Renal cortical epithelial cell (primary cell): ENCODE measurements around the gene CASR. TPM values are rescaled to one million over a fixed set of nuclear protein-coding genes. Genes with fewer than 3 reads are reported as not detected.
A peak's percentile ranks its signal among the peaks of the same experiment; 100 is the strongest.

Source experiments
- DNase-seq: peaks from one replicate; pipeline ENCODE4 v3.0.0-alpha.2; 2011; ENCODE audit warnings: low read depth
- total RNA-seq: library from RNA; depleted of rRNA; stranded (reverse); fragments of >200 nt; gene quantifications from 2 replicates; pipeline ENCODE4 v1.2.3, GENCODE V29; 2014

Gene CASR
- total RNA-seq, 1 donor from 2014 or later: 3.2 TPM

GRCh38 chr3:122257644-122258364 is 74.3 kb downstream of the CASR start:
- no peak for DNase-seq

- peak; percentile 69 for DNase-seq
These were observed 75.4 kb downstream of the CASR start for GRCh38 chr3:122258757-122259371.

GRCh38 chr3:122260206-122260605 is 76.7 kb downstream of the CASR start:
- DNase-seq: no peak

DNA sequence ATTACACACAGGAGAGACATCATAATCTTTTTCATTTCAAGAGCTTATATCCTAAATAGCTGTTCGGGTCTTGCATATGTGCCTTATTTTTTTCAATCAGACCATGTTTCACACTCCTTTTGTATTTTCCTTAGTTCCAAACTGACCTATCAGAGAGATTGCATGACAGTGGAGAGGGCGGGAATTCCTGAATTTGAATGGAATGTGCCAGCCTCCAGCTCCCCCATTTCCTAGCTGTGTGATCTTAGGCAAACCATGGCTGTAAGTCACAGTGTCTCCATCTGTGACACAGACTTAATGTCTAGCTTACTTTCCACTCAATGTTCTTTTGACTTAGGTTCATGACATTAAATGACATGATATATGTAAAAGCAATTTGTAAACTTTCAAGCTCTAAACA is 79.6 kb downstream of the CASR start:
- no peak for DNase-seq

- no peak for DNase-seq
These were observed 80.6 kb downstream of the CASR start for GRCh38 chr3:122263974-122264588.

DNA sequence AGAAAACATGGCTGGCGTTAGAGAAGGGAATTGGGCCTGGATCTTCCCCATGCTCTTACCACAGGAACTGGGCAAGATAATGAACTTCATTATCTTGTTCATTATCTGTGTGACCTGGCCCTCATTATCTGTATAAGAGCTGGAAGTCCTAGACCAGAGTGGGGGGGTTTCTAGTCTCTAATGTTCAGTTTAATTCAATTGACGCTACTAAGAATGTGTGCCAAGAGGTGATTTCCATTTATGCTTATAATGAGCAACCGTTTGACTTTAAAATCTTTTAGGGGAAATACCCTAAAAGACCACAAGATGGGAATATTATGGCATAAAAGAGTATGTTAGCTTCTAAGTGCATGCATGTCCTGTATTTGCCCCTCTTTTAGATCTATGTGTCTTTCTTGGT is 82.5 kb downstream of the CASR start:
- no peak for DNase-seq

DNA sequence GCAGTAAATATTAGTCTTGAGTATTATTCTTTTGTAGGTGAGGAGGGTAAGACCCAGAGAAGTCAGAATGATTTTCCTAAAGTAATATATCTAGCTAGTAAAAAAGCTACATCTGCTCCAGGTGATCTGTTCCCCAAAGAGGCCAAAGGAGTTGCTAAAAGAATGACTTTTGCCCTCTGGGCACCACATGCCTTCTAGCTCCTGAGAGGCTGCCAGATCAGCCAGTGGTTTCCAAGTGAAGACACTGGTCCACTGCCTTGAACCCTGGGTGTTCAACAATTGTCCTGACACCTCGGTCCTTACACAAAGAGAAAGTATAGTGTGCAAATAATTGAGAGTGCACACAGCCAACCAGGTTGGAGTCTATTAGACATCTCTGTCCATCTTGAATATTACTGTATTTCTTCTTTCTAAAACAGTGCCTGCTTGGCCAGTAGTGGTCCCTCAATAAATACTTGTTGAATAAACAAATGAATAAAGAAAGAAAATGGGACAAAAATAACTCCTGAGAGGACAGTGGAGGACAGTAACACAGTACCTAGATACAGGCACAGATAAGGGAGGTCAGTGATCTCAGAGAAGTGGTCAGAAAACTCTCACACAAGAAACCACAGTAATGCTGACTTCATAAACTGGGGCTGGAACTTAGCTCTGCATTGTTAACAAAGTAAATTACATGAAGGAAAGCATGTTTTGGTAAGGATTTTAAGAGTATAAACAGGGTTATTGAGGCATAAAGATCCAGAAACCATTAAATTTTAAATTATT is 85.0 kb downstream of the CASR start:
- peak; percentile 47 for DNase-seq

- DNase-seq: no peak
These were observed 85.6 kb downstream of the CASR start for GRCh38 chr3:122269045-122269444.

DNA sequence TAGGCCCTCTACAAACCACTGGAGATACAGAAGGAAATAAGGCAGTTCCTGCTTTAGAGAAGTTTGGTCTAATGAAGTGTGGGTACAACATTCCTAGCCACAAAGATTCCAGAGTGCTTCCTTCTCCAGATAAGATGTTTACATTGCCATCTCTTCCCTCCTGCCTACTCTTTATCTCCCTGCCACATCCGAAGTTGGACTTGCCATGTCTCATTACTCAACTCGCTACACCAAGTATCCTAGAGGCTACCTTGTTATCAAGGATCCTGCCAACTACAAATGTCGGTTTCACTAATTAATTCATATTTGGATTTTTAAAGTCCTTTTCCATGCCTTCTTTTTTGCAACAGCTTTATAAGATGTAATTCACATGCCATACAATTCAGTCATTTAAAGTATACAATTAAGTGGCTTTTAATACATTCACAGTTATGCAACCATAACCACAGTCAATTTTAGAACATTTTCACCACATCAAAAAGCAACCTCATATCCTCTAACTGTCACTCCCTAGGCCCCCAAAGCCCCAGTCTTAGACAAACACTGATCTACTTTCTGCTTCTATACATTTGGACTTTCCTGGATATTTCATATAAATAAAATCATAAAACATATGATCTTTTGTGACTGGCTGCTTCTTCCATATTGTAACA is 87.9 kb downstream of the CASR start:
- no peak for DNase-seq

DNA sequence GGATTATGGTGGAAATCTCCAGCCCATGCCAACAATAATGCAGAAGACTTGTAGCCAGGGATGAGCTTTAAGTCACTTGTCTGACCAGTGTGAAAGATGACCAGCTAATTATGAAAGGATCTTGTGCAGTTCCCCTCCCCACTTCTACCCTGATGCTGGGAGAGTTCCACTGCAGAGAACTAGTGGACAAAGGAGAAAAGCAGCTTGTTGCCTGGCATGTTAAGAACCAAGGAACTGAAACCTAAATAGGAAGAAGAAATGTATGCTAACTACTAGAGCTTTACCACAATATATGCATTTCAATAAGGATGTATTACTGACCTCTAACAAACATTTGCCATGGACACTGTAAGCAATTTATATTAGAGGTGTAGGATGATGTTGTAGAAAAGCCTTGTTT is 89.4 kb downstream of the CASR start:
- no peak for DNase-seq

- no peak for DNase-seq
These were observed 90.0 kb downstream of the CASR start for GRCh38 chr3:122273498-122273897.

DNA sequence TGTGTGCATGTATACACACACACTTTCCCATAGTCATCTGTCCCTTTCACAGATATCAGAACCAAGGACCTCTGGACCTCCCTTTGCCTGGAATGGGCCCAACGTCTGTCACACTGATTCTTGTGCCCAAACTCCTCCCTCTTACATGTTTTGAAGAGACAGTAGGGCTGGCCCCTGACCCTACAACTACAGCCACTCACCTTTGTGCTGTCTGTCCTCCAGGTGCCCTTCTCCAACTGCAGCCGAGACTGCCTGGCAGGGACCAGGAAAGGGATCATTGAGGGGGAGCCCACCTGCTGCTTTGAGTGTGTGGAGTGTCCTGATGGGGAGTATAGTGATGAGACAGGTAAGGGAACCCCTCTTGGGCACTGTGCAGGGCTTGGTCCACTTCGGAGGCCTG is 98.4 kb downstream of the CASR start:
- no peak for DNase-seq

DNA sequence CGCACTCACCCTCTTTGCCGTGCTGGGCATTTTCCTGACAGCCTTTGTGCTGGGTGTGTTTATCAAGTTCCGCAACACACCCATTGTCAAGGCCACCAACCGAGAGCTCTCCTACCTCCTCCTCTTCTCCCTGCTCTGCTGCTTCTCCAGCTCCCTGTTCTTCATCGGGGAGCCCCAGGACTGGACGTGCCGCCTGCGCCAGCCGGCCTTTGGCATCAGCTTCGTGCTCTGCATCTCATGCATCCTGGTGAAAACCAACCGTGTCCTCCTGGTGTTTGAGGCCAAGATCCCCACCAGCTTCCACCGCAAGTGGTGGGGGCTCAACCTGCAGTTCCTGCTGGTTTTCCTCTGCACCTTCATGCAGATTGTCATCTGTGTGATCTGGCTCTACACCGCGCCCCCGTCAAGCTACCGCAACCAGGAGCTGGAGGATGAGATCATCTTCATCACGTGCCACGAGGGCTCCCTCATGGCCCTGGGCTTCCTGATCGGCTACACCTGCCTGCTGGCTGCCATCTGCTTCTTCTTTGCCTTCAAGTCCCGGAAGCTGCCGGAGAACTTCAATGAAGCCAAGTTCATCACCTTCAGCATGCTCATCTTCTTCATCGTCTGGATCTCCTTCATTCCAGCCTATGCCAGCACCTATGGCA is 100.5 kb downstream of the CASR start:
- DNase-seq: no peak

- no peak for DNase-seq
These were observed 101.0 kb downstream of the CASR start for GRCh38 chr3:122284486-122284885.

DNA sequence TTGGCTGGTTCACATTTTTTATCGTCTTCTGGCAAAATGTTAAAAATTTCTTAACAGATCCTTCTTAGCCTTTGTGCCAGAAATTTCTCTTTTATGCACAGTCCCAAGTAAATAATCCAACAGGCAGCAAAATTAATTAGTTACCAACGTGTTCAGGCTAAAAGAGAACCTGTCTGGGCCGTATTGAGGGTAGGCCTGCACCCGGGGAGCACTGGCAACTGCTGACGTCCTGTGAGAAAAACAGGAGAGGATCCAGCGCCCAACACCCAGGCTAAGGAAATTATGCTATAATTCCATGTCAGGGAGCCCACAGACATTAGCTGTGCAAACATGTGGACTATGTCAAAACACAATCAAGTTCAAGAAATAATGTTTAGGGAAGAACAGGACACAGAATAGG is 110.9 kb downstream of the CASR start:
- DNase-seq: peak; percentile 22

GRCh38 chr3:122295266-122296062 is 112.0 kb downstream of the CASR start:
- no peak for DNase-seq

DNA sequence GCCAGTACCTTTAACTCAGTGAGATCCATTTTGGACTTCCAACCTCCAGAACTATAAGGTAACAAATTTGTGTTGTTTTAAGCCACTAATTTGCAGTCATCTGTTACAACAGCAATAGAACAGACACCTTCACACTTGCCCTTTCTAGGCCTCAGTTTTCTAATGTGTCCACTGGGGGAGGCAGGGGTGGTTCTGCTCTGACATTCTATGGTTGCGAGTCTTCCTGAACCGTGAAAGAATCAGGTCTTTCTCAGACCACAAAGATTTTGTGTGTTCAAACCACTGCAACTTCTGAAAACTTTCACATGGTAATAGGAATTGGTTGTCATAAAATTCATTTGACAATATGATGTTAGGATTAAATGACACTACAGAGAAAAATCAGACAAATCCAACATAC is 114.8 kb downstream of the CASR start:
- DNase-seq: peak; percentile 41

DNA sequence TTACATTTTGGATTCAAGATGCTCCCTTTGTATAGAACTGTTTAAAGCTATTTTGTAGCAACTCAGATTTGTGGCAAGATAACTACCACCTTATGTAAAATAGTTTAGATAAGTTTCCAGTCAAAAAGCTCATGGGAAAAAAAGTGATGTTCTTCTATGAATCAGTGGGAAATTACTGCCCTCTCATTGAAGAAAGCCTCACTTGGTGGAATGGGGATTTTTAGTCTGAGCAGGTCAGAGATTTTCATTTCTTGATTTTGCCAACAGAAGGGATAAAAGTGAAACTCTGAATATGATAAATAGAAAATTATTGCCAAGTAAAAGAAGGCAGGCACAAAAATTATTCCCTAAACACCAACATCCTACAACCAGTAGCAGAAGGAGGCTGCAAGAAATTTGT is 115.7 kb downstream of the CASR start:
- DNase-seq: no peak

DNA sequence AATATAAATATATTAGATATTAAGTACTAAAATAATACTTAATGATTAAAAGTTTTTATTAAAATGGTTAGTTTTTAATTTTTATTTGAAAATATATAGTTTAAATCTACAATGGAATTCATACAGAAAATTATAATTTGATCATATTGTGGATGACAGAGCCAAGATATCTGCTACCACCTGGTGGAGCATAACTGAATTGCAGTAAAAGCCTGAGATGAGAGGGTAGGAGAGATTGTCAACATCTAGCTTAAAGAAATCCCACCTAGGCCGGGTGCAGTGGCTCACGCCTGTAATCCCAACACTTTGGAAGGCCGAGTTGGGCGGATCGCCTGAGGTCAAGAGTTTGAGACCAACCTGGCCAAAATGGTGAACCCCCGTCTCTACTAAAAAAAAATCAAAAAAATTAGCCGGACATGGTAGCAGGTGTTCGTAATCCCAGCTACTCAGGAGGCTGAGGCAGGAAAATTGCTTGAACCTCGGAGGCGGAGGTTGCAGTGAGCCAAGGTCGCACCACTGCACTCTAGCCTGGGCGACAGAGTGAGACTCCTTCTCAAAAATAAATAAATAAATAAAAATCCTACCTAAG is 116.5 kb downstream of the CASR start:
- no peak for DNase-seq

DNA sequence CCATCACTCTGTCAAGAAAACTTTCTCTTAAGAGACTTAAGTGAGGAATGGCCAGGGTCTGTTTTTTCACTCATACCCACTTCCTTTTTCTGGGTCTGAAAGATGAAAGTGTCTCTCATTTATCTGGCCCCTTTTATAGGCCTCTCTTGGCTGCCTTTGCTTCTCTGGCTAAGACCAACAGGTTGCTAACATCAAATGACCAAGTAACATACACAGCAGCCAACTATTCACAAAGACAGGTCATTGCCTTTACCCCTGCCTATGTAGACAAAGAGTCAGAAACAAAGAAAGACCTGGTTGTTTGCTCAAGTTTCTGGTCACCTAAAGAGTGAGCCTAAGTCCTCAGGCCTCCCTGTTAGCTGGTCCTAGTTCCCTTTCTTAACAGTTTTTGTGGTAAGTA is 117.6 kb downstream of the CASR start:
- no peak for DNase-seq
